Left kidney (tissue), 2 donors: ENCODE measurements around the gene BNIPL. TPM values are rescaled to one million over a fixed set of nuclear protein-coding genes. Genes with fewer than 3 reads are reported as not detected.

Source experiments
- DNase-seq: peaks from one replicate; pipeline ENCODE4 v3.0.0-alpha.2; 2013
- polyA plus RNA-seq: library from polyadenylated mRNA; unstranded; fragments of 120-200 nt; gene quantifications from one replicate; pipeline ENCODE4 v1.2.1, GENCODE V29; 2013; ENCODE audit not compliant: insufficient read length

BNIPL gene
- polyA plus RNA-seq, 1 donor, result 3.4 TPM

- no peak for DNase-seq
Measured at GRCh38 chr1:151058692-151059091, 22.3 kb downstream of the BNIPL start.

DNA sequence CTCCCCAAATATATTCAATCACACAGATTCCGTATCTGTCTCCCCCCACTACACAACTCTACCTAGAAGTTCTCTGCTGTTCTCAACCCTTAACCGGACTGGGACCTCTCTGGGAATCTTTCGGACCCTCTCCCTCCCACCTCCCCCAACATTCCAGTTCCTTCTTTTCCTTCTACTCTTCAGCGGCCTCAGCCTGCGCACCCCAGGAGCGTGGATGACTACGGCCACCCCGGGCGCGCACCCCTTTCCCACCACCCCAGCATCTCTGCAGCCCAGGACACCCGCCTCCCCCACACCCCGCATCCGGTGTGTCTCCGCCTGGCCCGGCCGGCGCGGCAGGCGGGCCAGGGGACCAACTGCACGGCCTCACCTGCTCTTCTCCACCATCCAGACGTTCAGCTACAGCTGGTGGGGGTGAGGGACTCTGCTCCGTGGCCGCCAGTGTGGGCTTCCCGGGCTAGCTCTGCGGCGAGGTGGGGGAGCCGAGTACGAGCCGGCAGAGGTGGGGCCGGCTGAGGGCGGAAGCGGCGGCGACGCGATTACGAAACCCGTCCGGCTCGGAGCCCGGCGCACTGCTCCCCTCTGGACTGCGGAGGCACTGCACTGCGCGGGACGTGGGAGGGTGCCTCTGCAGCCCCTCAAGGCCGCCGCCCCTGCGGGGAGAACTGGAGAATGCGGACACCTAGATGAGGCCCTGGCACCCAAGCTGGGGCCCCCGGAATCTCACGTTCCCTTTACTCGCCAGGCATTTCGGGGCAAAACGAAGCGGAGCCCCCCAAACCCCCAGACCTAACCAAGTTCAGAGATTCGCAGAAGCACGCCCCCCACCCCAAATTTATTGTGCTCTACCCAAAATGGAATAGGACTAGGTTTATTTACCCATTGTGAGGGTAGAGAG, 23.0 kb downstream of the BNIPL start, which contains the start of gene CDC42SE1:
CDC42SE1 (minus strand) TSS at position 514 of the 898 bp plus-strand sequence. CDS start 3,892 bp downstream, outside the sequence.
- peak; percentile 85 for DNase-seq

DNA sequence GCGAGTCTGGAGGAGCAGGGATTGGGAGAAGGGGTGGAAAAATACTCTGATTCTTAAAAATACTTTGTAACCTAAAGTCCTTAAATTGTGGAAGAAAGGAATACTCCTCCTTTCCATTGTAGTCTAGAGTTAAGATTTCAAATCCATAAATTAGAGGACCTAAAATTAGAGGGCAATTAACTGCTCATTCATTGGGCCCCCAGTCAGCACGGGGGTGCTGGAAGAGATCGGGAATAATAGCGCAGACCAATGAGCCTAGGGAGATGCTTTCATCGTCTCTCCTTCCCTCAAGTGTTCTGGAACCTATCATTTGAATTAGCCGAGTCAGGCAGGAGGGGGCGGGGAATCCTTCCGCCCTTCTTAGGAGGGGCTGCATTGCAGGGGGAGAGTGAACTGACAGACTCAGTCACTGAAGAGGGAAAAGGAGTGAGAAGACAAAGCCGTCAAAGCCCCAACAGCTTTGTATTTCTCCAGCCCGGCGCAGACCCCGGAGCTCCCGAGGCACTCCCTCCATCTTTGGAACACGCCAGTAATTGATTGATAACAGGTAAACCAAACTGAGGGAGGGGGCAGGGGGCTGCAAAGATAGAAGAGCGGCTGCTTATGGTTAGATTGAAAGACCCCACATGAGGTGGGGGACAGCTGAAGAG, 23.7 kb downstream of the BNIPL start, which contains the start of gene MLLT11:
MLLT11 (plus strand) TSS at position 391 of the 650 bp plus-strand sequence. CDS start 6,828 bp downstream, outside the sequence.
- peak; percentile 89 for DNase-seq

GRCh38 chr1:151060657-151061421, 24.5 kb downstream of the BNIPL start:
- no peak for DNase-seq

DNA sequence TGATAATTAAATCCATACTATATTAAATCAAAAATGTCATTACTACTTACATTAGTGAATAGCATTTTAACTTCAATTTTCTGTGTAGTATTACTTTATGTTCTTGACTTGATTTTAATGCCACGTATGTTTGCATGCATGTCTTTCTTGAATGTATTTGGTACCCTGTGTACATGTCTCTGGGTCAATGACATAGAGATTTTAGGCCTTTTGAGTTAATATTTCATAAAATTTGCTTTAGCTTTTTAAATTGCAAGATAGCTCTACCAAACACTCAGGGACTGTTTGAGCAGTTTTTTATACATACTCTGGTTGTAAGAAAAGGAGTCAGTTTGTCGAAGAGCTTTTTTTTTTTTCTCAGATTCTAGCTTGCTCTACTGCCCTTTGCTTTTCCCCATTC, 25.3 kb downstream of the BNIPL start:
- no peak for DNase-seq

DNA sequence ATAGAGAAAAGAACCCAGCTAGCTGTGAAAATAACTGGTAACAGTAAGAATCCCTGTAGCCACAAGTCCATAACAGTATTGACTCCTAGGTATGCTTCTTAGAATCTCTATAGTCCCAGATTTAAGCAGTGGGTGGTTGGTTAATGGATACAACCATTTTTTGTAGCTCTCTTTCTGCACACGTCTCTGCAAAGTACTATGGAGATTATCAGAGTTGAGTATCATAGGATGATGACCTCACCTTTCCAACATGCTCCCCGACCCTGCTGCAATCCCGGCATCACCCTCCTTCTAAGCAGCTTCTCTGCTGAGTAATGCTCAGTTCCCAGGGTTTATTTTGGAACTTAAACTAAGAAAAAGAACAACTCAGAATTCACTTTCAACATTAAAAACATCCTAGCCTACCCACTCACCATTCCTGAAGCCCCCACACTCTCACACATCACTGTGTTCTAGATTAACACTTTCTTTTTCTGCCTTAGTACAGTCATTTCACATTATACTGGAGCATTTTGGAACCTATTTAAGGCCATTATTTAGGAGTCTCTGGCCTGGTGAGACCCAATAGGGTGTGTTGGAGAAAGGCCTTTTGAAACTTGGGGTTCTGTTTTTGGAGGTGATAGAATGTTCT, 26.5 kb downstream of the BNIPL start:
- DNase-seq, result no peak

DNA sequence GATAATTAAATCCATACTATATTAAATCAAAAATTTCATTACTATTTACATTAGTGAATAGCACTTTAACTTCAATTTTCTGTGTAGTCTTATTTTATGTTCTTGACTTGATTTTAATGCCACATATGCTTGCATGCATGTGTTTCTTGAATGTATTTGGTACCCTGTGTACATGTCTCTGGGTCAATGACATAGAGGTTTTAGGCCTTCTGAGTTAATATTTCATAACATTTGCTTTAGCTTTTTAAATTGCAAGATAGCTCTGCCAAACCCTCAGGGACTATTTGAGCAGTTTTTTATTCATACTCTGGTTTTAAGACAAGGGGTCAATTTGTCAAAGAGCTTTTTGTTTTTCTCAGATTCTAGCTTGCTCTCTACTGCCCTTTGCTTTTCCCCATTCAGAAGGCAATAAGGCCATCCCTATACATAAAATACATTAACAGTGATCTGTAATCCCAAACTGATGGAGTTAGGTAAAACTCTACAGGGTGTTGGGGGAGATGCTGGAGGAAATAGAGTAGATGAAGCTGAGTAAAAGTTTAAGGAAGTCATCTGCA, 28.8 kb downstream of the BNIPL start:
- DNase-seq, result no peak

- DNase-seq, result no peak
Measured at GRCh38 chr1:151067185-151067584, 30.8 kb downstream of the BNIPL start.

- no peak for DNase-seq
Measured at GRCh38 chr1:151069103-151069486, 32.7 kb downstream of the BNIPL start.

- peak; percentile 94 for DNase-seq
Measured at GRCh38 chr1:151070474-151071276, 34.3 kb downstream of the BNIPL start, which contains the start of gene GABPB2. GABPB2 (plus strand) TSS chr1:151070761; CDS start chr1:151088190, 17,429 bp downstream.

GRCh38 chr1:151072224-151072623, 35.8 kb downstream of the BNIPL start:
- DNase-seq, result no peak

GRCh38 chr1:151085953-151086559, 49.7 kb downstream of the BNIPL start:
- DNase-seq, result no peak

Other genes starting within 250 kb of the BNIPL start
- 27.6 TPM for gene CTSK, start 228.3 kb upstream of the BNIPL start, polyA plus RNA-seq
- 64.4 TPM for gene ARNT, start 160.0 kb upstream of the BNIPL start, polyA plus RNA-seq
- gene CTXND2, start 149.4 kb upstream of the BNIPL start, polyA plus RNA-seq, result 0.22 TPM
- 108 TPM for gene SETDB1, start 110.2 kb upstream of the BNIPL start, polyA plus RNA-seq
- 307 TPM for gene CERS2, start 61.8 kb upstream of the BNIPL start, polyA plus RNA-seq
- 17.1 TPM for gene ANXA9, start 54.3 kb upstream of the BNIPL start, polyA plus RNA-seq
- gene MINDY1, start 29.7 kb upstream of the BNIPL start, polyA plus RNA-seq, result 47.9 TPM
- gene PRUNE1, start 28.1 kb upstream of the BNIPL start, polyA plus RNA-seq, result 47.6 TPM
- gene C1orf56, start 11.2 kb downstream of the BNIPL start, polyA plus RNA-seq, result 10.0 TPM
- gene CDC42SE1, start 23.0 kb downstream of the BNIPL start, polyA plus RNA-seq, result 88.6 TPM
- 25.4 TPM for gene MLLT11, start 23.8 kb downstream of the BNIPL start, polyA plus RNA-seq
- 16.2 TPM for gene GABPB2, start 34.2 kb downstream of the BNIPL start, polyA plus RNA-seq
- 29.8 TPM for gene SEMA6C, start 110.0 kb downstream of the BNIPL start, polyA plus RNA-seq
- 1.6 TPM for gene TNFAIP8L2, start 120.1 kb downstream of the BNIPL start, polyA plus RNA-seq
- 16.9 TPM for gene LYSMD1, start 129.3 kb downstream of the BNIPL start, polyA plus RNA-seq
- gene SCNM1, start 129.6 kb downstream of the BNIPL start, polyA plus RNA-seq, result 42.3 TPM
- gene TMOD4, start 139.4 kb downstream of the BNIPL start, polyA plus RNA-seq, result 1.7 TPM
- 67.6 TPM for gene VPS72, start 153.6 kb downstream of the BNIPL start, polyA plus RNA-seq
- gene PIP5K1A, start 162.0 kb downstream of the BNIPL start, polyA plus RNA-seq, result 92.7 TPM
- gene PSMD4, start 218.1 kb downstream of the BNIPL start, polyA plus RNA-seq, result 181 TPM
- gene ZNF687, start 245.7 kb downstream of the BNIPL start, polyA plus RNA-seq, result 21.2 TPM